Skeletal muscle tissue (tissue), 4 donors: ENCODE results near the gene PFDN2. TPM values are rescaled to one million over a fixed set of nuclear protein-coding genes. Genes with fewer than 3 reads are reported as not detected.

Source experiments
- H3K27ac ChIP-seq: one replicate; pipeline ENCODE4 v1.7.0; 2013; ENCODE audit warnings: mild to moderate bottlenecking, low read depth, low read length, inconsistent platforms
- H3K27me3 ChIP-seq, 3 donors: one replicate each; pipeline ENCODE4 v1.7.0; 2013; ENCODE audit warnings: low read length in 3 of 3; ENCODE audit not compliant: control insufficient read depth in 3 of 3, insufficient read depth in 3 of 3
- H3K36me3 ChIP-seq, 3 donors: one replicate each; pipeline ENCODE4 v1.7.0; 2013; ENCODE audit warnings: low read length in 3 of 3; ENCODE audit not compliant: control insufficient read depth in 3 of 3, insufficient read depth in 3 of 3
- H3K4me1 ChIP-seq, 3 donors: one replicate each; pipeline ENCODE4 v1.7.0; 2013; ENCODE audit warnings: low read length in 3 of 3, mild to moderate bottlenecking in 3 of 3; ENCODE audit not compliant: control insufficient read depth in 3 of 3, insufficient read depth in 3 of 3
- H3K4me3 ChIP-seq, 3 donors: one replicate each; pipeline ENCODE4 v1.7.0; 2013; ENCODE audit warnings: low read length in 3 of 3
- H3K9ac ChIP-seq, 3 donors: one replicate each; pipeline ENCODE4 v1.7.0; 2013; ENCODE audit warnings: low read length in 3 of 3, mild to moderate bottlenecking in 3 of 3, moderate library complexity in 2 of 3, low read depth in 1 of 3
- H3K9me3 ChIP-seq, 3 donors: one replicate each; pipeline ENCODE4 v1.7.0; 2013; ENCODE audit warnings: low read length in 3 of 3; ENCODE audit not compliant: control insufficient read depth in 3 of 3
- total RNA-seq: library from RNA; depleted of rRNA; stranded (reverse); fragments of >200 nt; gene quantifications from one replicate; pipeline ENCODE4 v1.2.3, GENCODE V29; 2014
- donor health status: Osteomylitis.

The PFDN2 gene
- total RNA-seq, 1 donor from 2014 or later = 36.5 TPM

GRCh38 chr1:161139766-161140165 lies 21.9 kb upstream of the PFDN2 start:
- Histone ChIP-seq H3K9me3 (no peaks in the 10 kb centered on the region), H3K27me3 (no peaks in the 10 kb centered on the region), H3K4me3 (no peak overlapping the region), H3K27ac (no peak overlapping the region), H3K4me1 (peaks cover 5 to 17% (median 10%) of the 10 kb centered on the region in 3 donors), H3K9ac (no peak overlapping the region), H3K36me3 (no peaks in the 10 kb centered on the region)

- H3K9ac ChIP-seq = no peak overlapping the region
- no peak overlapping the region for H3K27ac ChIP-seq
- H3K4me3 ChIP-seq = no peak overlapping the region
- no peaks in the 10 kb centered on the region for H3K27me3 ChIP-seq
- H3K9me3 ChIP-seq = no peaks in the 10 kb centered on the region
- no peaks in the 10 kb centered on the region for H3K36me3 ChIP-seq
- peaks cover 11 to 25% (median 16%) of the 10 kb centered on the region in 3 donors for H3K4me1 ChIP-seq
Measured at GRCh38 chr1:161138431-161138830, 20.6 kb upstream of the PFDN2 start.

- no peak overlapping the region for H3K9ac ChIP-seq
- no peak overlapping the region for H3K27ac ChIP-seq
- no peaks in the 10 kb centered on the region for H3K9me3 ChIP-seq
- no peaks in the 10 kb centered on the region for H3K36me3 ChIP-seq
- no peak overlapping the region for H3K4me3 ChIP-seq
- no peaks in the 10 kb centered on the region for H3K27me3 ChIP-seq
- peaks cover 14 to 30% (median 18%) of the 10 kb centered on the region in 3 donors for H3K4me1 ChIP-seq
Measured at GRCh38 chr1:161137881-161138280, 20.0 kb upstream of the PFDN2 start.

- H3K4me3 ChIP-seq = peak overlapping the region; percentile 93 to 96 (median 96)
- H3K9me3 ChIP-seq = no peaks in the 10 kb centered on the region
- peaks cover 23 to 54% (median 46%) of the 10 kb centered on the region in 3 donors for H3K4me1 ChIP-seq
- H3K36me3 ChIP-seq = peaks cover 6 to 11% (median 9%) of the 10 kb centered on the region in 3 donors
- H3K9ac ChIP-seq = peak overlapping the region; percentile 87 to 97 (median 95)
- H3K27ac ChIP-seq = peak overlapping the region; percentile 93
- no peaks in the 10 kb centered on the region for H3K27me3 ChIP-seq
Measured at GRCh38 chr1:161133220-161133740, 15.4 kb upstream of the PFDN2 start.

- Histone ChIP-seq H3K4me3 (peak within 1 kb of the TSS; percentile 96), H3K9me3 (no peaks in the 10 kb centered on the region), H3K9ac (peak within 1 kb of the TSS; percentile 95 to 97 (median 96)), H3K36me3 (peaks cover 9 to 15% (median 14%) of the 10 kb centered on the region in 3 donors), H3K27me3 (no peaks in the 10 kb centered on the region), H3K27ac (peak within 1 kb of the TSS; percentile 93), H3K4me1 (peaks cover 26 to 56% (median 51%) of the 10 kb centered on the region in 3 donors)
Measured at GRCh38 chr1:161132410-161133219, 14.8 kb upstream of the PFDN2 start, which contains the start of gene DEDD. Gene DEDD (minus strand): TSS chr1:161132667. CDS start chr1:161124462, 8,205 bp downstream.

GRCh38 chr1:161131523-161132409 lies 13.9 kb upstream of the PFDN2 start:
- Histone ChIP-seq H3K4me3 (peak overlapping the region; percentile 96), H3K4me1 (peaks cover 24 to 51% (median 46%) of the 10 kb centered on the region in 3 donors), H3K9ac (peak overlapping the region; percentile 95 to 97 (median 96)), H3K27ac (peak overlapping the region; percentile 93), H3K27me3 (no peaks in the 10 kb centered on the region), H3K36me3 (peaks cover 13 to 20% (median 19%) of the 10 kb centered on the region in 3 donors), H3K9me3 (no peaks in the 10 kb centered on the region)

- Histone ChIP-seq H3K9ac (no peak overlapping the region), H3K4me1 (peaks cover 23 to 47% (median 44%) of the 10 kb centered on the region in 3 donors), H3K4me3 (no peak overlapping the region), H3K9me3 (no peaks in the 10 kb centered on the region), H3K36me3 (peaks cover 13 to 29% (median 24%) of the 10 kb centered on the region in 3 donors), H3K27me3 (no peaks in the 10 kb centered on the region), H3K27ac (peak overlapping the region; percentile 93)
Measured at GRCh38 chr1:161130266-161130665, 12.4 kb upstream of the PFDN2 start.

- Histone ChIP-seq H3K4me1 (peaks cover 20 to 43% (median 42%) of the 10 kb centered on the region in 3 donors), H3K9me3 (no peaks in the 10 kb centered on the region), H3K4me3 (no peak overlapping the region), H3K9ac (no peak overlapping the region), H3K27me3 (no peaks in the 10 kb centered on the region), H3K27ac (no peak overlapping the region), H3K36me3 (peaks cover 20 to 39% (median 32%) of the 10 kb centered on the region in 3 donors)
Measured at GRCh38 chr1:161128591-161129420, 11.0 kb upstream of the PFDN2 start.

GRCh38 chr1:161127649-161128048 lies 9.8 kb upstream of the PFDN2 start:
- no peaks in the 10 kb centered on the region for H3K27me3 ChIP-seq
- no peak overlapping the region for H3K9ac ChIP-seq
- no peak overlapping the region for H3K4me3 ChIP-seq
- H3K4me1 ChIP-seq = peaks cover 13 to 36% (median 33%) of the 10 kb centered on the region in 3 donors
- H3K9me3 ChIP-seq = no peaks in the 10 kb centered on the region
- no peak overlapping the region for H3K27ac ChIP-seq
- peaks cover 29 to 48% (median 41%) of the 10 kb centered on the region in 3 donors for H3K36me3 ChIP-seq
